T-helper 22 cell (primary cell): ENCODE measurements around the gene IGFBPL1.
"Not testable (repeated sequence)": the region's sequence is repeated elsewhere in the genome, so short reads cannot be mapped to it uniquely, and the experiment has no call there.

Experiments used
- DNase-seq: peaks from one replicate; pipeline ENCODE4 v3.0.0-alpha.2; 2020; ENCODE audit warnings: low read depth

Gene IGFBPL1

DNA sequence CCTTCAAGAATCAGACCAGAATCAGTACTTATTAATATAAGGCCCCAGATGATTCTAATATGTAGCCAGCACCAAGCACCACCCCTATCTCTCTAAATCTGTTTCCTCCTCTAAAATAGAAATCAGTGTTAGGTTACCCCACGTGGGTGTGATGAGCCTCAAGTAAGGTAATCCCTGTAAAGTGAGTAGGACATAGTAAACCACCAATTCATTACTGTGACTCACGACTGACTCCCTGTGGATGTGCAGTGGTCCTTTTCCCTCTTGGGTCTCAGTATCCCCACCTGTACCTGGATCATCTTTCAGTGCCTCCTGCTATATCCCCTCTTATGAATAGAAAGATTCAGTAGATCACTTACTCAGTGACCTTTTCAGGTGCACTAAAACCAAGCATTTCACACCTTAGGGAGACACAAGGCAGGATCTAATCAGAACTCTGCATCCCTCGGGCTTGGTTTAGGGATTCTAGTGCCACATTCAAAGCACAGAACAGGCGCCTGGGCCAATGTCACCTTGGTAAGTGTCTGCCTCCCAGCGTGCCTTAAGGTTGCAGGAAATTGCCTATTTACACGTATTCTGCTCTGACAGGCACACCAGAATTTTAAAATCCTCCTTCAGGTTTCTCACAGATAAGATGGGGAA is 43.9 kb downstream of the IGFBPL1 start:
- DNase-seq = no peak

DNA sequence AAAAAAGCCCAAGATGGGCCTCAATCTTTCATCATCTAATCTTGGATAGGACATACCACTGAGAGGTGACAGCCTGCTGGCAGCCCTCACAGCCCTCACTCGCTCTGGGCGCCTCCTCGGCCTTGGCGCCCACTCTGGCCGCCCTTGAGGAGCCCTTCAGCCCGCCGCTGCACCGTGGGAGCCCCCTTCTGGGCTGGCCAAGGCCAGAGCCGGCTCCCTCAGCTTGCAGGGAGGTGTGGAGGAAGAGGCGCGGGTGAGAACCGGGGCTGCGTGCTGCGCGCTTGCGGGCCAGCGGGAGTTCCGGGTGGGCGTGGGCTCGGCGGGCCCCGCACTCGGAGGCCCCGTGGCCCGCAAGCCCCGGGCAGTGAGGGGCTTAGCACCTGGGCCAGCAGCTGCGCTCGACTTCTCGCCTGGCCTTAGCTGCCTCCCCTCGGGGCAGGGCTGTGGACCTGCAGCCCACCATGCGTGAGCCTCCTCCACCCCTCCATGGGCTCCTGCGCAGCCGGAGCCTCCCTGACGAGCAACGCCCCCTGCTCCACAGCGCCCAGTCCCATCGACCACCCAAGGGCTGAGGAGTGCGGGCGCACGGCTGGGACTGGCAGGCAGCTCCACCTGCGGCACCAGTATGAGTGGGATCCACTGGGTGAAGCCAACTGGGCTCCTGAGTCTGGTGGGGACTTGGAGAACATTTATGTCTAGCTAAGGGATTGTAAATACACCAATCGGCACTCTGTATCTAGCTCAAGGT is 46.7 kb downstream of the IGFBPL1 start:
- not testable (repeated sequence) for DNase-seq

DNA sequence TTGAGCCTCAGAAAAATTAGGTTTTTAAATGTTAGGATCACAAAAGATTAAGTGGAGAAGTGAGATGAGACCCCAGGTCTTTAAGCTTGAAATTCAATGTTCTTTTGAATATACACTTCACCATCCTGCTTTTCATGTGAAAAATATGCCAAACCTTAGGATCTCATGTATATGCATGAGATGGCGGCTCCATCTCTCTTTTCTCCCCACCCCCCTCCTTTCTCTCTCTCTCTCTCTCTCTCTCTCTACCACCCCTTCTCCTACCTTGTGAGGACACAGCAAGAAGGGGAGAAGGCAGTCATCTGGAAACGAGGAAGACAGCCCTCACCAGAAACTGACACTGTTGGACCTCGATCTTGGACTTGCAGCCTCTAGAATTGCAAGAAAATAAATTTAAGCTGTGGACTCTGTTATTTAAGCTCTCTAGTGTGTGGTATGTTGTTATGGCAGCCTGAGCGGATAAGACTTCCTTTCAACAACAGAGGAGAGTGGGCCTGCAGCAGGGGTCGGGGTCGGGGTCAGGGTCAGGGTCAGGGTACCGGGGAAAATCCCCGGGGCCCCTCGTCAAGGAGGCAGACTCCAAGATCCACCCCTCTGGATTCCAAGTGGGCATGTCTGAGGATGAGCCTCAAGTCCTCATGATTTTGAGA is 48.1 kb downstream of the IGFBPL1 start:
- DNase-seq = no peak

DNA sequence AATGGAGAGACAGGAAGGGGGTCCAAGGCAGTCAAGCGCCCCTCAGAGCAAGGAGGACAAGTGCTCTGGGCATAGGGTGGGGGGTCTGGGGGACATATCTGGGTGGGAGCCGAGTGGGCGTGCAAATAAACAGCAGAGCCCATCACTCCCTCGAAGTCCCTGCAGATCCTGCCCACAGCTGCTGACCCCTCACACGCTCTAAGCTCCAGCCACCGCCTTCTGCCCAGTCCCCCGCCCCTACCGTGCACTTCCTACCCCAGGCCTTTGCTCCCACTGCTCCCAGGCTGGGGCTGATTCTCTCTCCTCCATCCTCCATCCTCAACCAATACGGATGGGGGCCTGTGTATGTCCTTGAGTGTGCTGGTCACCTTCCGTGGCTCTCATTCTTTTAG is 48.7 kb downstream of the IGFBPL1 start:
- no peak for DNase-seq

DNA sequence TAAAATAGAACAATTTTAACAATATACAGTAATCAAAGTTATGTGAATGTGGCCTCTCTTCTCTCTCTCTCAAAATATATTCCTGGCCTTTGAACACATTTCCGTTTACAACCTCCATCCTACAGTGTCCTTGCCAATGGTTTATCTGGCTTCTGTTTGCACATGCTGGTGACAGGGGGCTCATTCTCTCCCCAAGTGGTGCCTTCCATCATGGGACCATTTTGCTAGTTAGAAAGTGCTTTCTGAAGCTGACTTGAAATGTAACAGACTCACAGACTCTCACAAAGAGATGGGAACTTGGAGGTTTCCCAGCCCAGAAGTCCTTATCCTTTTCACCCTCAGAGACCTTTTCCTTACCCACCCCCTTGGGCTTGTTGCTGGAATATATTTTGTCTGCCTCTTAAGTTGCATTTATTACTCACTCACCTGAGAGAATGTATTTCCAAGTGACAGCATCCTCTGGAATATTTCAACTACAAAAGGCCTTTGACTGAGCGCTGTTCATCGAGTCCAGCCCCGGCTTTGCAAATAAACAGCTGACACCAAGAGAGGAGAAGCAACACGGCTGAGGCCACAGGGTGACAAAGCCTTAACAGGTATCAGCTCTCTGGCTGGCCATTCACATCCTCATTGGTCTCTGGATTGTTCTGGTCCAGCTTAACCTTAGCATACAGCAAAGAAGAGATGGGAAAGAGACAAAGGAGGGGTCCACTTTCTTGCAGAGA is 49.2 kb downstream of the IGFBPL1 start:
- no peak for DNase-seq

DNA sequence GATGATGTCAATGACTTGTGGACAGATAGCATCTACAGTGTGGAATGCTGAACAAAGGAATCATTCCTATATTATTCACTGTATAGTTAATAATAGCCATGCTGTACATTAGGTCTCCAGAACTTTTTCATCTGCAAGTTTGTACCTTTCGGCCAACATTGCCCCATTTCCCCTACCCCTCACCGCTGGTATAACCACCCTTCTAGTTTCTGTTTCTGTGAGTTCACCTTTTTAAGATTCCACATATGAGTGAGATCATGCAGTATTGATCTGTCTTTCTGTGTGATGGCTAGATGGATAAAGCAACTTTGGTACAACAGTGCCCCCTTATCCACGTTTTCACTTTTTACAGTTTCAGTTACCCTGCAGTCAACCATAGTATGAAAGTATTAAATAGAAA is 50.6 kb downstream of the IGFBPL1 start:
- DNase-seq = no peak

DNA sequence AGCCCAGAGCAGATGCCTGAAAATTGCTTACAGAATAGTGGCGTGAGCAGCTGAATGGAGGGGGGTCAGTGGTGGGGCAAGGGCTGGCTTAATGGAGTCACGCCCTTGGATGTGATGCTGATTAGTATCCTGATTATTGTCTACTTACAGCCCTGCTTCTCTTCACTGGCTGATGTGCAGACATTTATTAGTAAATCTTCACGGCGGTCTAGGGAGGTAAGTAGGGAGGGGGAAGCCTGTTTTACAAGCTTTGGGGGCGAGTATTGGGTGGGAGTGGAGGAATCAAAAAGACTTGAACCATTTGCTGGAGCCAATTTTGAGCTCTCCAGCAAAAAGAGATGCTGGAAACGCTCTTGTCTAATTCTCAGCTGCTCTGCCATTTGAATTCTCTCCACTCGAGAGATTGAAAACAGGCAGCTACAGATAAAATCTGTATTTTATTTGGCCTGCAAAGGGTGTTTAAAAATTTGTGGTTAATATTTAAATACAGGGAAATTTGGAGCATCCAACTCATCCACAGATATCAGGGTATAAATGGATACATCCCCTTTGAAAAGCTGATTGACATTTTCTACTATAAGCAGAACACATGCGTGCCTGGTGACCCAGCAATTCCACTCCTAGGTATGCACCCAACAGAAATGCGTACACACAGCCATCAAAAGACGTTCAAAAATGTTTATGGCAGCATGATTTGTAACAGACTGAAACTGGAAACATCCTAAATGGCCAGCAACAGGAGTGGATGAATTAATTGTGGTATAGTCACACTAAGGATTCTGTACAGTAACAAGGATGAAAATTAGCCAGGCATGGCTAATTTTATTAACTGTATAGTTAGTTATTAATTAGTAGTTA is 51.3 kb downstream of the IGFBPL1 start:
- DNase-seq = no peak

DNA sequence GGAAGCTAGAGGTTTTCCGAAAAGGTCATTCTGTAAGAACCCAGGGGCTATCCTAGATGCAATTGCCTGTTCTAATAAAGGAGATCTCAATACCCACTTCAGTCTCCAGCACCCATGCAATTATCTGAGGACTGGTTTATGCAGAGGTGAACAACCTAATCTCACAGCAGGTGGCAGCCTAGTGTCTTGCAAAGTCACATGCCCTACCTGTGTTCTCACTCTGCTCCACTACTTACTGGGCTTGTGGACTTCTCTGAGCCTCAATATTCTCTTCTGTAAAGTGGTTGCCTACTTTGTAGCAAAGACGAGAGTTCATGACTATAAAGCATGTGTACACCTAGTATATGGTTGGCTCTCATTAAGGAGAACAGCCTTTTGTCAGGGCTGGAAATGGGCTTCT is 52.8 kb downstream of the IGFBPL1 start:
- DNase-seq = no peak

DNA sequence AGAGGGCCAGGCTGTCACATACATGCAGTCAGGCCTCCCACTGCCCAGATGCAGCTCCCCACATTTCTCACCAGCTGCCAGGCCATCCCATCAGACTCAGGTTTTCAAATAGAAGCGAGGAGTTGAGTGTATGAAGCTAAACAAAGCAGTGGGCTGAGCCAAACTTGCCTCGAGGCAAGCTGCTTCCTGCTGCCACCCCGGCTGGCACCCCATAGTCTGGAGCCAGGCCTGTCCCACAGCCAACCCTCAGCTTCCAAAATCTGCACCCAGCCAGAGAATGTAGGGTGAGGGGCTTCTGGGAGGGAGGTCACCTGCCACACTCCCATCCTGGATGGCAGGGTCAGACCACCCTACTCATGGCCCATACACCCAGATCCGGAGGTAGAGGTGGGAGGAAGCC is 54.1 kb downstream of the IGFBPL1 start:
- DNase-seq = no peak

DNA sequence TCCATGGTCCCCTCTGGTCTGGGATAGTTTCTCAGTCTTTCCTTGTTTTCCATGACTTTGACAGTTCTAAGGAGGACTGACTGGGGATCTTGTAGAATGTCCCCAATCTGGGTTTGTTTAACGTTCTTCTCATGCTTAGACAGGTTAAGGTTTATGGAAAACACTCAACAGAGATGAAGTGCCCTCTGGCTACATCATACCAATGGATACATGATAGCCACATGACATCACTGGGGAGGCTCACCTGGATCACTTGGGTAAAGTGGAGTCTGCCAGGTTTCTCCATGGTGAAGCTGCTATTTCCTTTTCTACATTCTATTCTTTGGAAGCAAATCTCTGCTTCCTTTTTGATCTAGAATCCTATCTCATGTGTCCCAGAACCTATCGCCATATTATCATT is 55.5 kb downstream of the IGFBPL1 start:
- no peak for DNase-seq

DNA sequence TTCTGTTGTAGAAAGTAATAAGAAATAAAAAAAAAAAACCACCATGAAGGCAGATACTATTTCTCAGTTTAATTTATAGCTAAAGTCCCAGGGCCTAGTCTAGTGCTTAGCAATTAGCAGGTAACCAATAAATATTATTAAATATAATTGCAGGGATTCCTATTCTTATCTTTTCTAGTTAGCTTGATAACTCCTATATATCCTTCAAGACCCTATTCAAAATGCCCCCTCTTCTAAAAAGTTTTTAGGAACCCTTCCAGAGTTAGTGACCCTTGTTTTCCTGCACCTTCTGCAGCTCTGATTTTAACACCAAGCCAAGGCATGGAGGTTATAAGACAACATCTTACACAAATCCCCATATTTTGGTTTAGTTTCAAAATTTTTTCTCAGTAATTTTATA is 56.4 kb downstream of the IGFBPL1 start:
- no peak for DNase-seq

DNA sequence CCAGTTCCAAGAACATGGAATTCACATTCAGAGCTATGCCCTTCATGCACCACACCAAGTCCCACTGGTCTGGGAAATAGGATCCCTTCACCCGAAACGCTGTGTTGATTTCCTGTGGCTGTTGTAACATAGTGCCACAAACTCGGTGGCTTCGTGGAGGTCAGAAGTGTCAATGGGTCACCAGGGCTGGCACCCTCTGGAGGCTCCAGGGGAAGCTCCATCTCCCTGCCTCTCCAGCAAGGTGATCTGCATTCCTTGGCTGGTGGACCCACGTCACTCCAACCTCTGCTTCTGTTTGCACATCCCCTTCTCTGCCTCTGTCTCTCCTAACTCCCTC is 60.7 kb downstream of the IGFBPL1 start:
- no peak for DNase-seq

DNA sequence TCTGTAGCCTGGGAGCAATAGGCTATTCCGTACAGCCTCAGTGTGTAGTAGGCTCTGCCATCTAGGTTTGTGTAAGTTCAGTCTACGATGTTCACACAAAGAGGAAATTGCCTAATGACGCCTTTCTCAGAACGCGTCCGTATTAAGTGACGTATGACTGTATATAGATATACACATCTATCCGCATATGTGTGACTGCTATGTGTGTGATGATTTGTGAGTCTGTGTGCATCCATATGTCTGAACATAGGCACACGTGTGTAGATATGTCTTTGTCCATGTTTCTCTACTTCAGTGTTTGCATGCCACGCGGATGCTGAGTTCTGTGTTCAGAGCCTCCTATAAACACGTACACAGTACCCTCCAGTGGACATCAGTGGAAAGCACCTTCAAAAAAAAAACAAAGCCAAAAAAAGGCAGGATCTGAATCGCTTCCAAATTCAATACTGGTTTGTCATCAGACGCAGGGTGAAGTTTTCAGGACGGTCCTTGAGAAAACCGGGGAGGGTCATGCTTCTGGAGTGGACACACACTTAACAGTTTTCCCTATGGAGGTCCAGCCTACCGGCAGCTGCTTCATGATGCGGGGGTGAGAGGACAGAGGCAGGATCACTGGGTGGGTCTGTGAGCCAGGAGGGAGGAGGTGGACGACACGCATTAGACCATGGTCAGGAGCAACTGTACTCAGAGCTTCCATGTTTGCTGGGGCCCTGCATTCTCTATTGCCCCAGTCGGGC is 61.2 kb downstream of the IGFBPL1 start:
- no peak for DNase-seq

DNA sequence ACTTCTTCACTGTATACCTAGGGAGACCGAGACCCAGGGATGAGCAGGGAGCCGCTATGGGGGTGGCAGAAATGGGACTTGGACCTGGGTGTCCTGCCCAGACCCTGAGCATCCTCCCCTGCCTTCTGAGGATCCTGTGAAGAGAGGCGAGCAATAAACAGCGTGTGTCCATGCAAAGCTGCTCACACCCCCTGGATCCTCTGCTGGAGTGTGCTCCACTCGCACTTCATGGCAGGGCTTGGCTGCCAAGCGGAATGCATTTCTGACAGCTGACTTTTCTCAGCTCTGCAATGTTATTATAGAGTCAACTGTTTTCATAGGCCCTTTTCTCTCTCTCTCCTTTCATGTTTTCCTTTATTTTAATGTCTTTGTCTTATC is 62.8 kb downstream of the IGFBPL1 start:
- no peak for DNase-seq

DNA sequence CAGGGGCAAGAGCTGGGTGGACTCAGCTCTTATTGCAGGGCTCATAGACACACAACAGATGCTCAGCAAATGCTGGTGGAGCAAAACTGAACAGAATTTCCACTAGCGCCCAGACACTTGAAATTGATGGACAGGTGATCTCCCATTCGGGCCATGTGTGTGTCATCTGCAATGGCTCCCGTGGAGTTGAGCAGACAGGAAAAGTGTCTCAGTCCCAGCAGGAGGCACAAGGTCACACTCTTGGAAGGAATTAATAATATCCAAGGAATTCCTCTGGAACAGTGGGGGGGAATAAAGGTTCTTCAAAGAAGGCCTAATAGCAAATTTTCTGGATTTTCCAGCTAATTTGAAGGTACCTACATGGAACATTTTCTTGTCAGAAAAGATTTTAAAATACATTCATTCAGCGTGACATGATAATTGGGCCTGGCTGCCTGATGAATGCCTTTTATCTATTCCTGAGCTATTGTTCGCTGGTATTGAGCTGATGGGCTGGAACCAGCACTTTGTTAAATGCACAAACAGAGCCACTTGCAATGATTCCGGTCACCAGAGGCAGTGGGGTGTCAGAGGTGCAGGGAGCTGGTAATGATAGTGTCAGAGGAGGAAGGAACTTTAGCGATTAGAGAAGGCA is 63.3 kb downstream of the IGFBPL1 start:
- no peak for DNase-seq

DNA sequence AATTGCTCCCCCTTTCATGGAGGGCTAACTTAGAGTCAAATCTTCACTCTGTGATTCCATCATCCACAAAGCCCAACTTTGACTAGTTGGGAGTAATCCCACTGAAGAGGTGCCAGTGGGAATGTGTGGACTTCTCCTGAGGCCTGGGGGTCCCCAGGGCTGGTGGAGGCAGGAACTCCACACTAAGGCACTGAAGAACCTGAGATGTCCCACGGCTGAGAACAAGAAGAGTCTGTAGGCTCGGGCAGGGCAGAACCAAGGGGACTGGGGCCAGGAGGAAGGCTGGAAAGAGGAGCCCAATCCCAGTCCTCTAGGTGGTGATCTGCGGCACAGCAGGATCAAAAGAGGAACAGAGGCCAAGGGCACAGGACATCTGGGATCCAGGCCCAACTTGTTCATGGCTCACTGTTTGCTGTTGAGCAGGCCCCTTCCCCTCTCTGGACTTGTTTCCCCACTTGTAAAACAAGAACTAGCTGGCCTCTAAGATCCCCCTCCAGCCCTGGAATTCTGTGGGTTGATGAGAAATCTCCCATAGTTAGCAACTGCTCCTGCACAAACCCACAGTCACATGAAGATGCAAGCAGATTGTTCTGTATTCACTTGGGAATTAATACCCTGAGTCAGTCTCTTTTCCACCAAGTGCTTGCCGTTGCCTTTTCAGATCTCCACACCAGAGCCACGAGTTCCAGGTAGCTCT is 64.4 kb downstream of the IGFBPL1 start:
- DNase-seq = no peak

DNA sequence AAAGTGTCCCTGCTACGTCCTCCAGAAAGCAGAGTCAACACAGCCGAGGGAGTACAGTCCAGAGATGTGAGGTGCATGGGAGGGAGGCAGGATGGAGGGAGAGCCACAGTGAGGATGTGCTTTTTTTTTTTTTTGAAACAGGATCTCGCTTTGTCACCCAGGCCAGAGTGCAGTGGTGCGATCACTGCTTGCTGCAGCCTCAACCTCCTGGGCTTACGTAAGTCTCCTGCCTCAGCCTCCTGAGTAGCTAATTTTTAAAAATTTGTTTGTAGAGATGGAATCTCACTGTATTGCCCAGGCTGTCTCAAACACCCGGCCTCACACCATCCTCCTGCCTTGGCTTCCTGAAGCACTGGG is 65.0 kb downstream of the IGFBPL1 start:
- DNase-seq = no peak

DNA sequence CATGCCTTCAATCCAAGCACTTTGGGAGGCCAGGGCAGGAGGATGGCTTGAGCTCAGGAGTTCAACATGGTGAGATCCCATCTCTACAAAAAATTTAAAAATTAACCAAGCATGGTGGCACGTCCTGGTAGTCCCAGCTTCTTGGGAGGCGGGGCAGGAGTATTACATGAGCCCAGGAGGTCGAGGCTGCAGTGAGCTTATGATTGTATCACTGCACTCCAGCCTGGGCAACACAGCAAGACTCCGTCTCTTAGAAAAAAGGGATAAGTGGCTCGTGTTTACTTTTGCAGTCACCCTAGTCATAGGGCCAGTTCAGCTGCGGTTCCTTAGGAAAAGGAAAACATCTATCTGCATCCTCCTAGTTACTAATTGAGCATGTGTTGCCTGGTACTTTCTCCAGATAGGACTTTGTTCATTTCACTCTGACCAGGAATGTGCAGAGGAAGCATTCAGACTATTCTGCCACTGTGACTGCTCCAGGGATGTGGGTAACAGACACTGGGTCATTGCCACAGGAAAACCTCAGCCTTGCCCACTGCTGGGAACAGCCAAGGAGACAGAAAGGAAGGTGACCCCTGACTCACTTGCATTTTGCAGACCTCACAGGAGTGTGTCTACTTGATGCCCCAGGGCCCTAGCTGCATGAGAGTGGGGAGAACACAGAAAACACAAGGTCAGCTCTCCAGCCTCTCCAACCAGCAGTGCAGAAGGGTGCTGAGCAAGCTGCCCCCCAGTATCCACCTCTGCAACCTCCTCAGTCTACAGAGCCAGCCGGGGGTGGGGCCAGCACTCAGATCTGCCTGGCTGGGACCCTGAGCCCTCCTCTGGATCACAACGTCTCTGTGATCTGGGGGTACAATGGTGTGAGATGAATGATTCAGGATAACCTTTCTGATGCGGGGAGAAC is 65.6 kb downstream of the IGFBPL1 start:
- no peak for DNase-seq
